GM21515 (cell line): ENCODE measurements around the gene CHEK2.
"Not testable (repeated sequence)": the region's sequence is repeated elsewhere in the genome, so short reads cannot be mapped to it uniquely, and the experiment has no call there.

Source experiments
- ATAC-seq: cut with Tn5 transposase; IDR thresholded peaks from one replicate; pipeline ENCODE4 v1.9.1; 2021; ENCODE audit not compliant: unreplicated experiment

Gene CHEK2

GRCh38 chr22:28742562-28742962 lies 942 bp upstream of the CHEK2 start:
- no peak for ATAC-seq

GRCh38 chr22:28741200-28741784 lies 328 bp downstream of the CHEK2 start:
- ATAC-seq, result no peak

GRCh38 chr22:28738876-28739275 lies 2.7 kb downstream of the CHEK2 start:
- ATAC-seq, result not testable (repeated sequence)

- no peak for ATAC-seq
Observed at GRCh38 chr22:28737701-28738100, 3.9 kb downstream of the CHEK2 start.

- ATAC-seq, result no peak
Observed at GRCh38 chr22:28736301-28737155, 5.1 kb downstream of the CHEK2 start.

- ATAC-seq, result no peak
Observed at GRCh38 chr22:28734393-28734792, 7.2 kb downstream of the CHEK2 start.

- no peak for ATAC-seq
Observed at GRCh38 chr22:28730179-28730578, 11.4 kb downstream of the CHEK2 start.

- no peak for ATAC-seq
Observed at GRCh38 chr22:28728621-28729313, 12.9 kb downstream of the CHEK2 start.

GRCh38 chr22:28728002-28728401 lies 13.6 kb downstream of the CHEK2 start:
- ATAC-seq, result no peak

- no peak for ATAC-seq
Observed at GRCh38 chr22:28718044-28718443, 23.6 kb downstream of the CHEK2 start.

- ATAC-seq, result no peak
Observed at GRCh38 chr22:28716686-28717085, 24.9 kb downstream of the CHEK2 start.

GRCh38 chr22:28715611-28716010 lies 26.0 kb downstream of the CHEK2 start:
- no peak for ATAC-seq

- no peak for ATAC-seq
Observed at GRCh38 chr22:28714043-28714628, 27.5 kb downstream of the CHEK2 start.

- ATAC-seq, result no peak
Observed at GRCh38 chr22:28711820-28712777, 29.5 kb downstream of the CHEK2 start.

GRCh38 chr22:28711341-28711740 lies 30.3 kb downstream of the CHEK2 start:
- ATAC-seq, result no peak

- no peak for ATAC-seq
Observed at GRCh38 chr22:28710576-28711191, 30.9 kb downstream of the CHEK2 start.

GRCh38 chr22:28710107-28710506 lies 31.5 kb downstream of the CHEK2 start:
- ATAC-seq, result no peak

- no peak for ATAC-seq
Observed at GRCh38 chr22:28706845-28707244, 34.8 kb downstream of the CHEK2 start.

GRCh38 chr22:28703436-28703835 lies 38.2 kb downstream of the CHEK2 start:
- ATAC-seq, result no peak

GRCh38 chr22:28702891-28703290 lies 38.7 kb downstream of the CHEK2 start:
- ATAC-seq, result no peak
